Activated CD4-positive, alpha-beta memory T cell treated with anti-CD3 and anti-CD28 coated beads for 36 hours (primary cell): ENCODE data around the gene PACSIN1. TPM values are rescaled to one million over a fixed set of nuclear protein-coding genes. Genes with fewer than 3 reads are reported as not detected.
"Not testable (repeated sequence)": the region's sequence is repeated elsewhere in the genome, so short reads cannot be mapped to it uniquely, and the experiment has no call there.

Experiments used
- CTCF ChIA-PET: fragments of 350-600 bp; sonication (Branson Sonifier 250); formaldehyde crosslinking; loops from one replicate; lab custom pipeline; 2021; ENCODE audit warnings: antibody characterized with exemption, inconsistent platforms; lab: Charles Lee
- POLR2A ChIA-PET: fragments of 350-600 bp; sonication (Branson Sonifier 250); formaldehyde crosslinking; loops from one replicate; lab custom pipeline; 2021; ENCODE audit warnings: antibody characterized with exemption; lab: Charles Lee
- DNase-seq: peaks from one replicate; pipeline ENCODE4 v3.0.0-alpha.2; 2020
- H3K27ac Mint-ChIP-seq: one replicate; pipeline ENCODE4 v1.8.0; 2021; ENCODE audit warnings: mixed read lengths
- H3K27me3 Mint-ChIP-seq: one replicate; pipeline ENCODE4 v1.8.0; 2021; ENCODE audit warnings: mixed read lengths
- H3K36me3 Mint-ChIP-seq: one replicate; pipeline ENCODE4 v1.8.0; 2021; ENCODE audit warnings: mixed read lengths
- H3K4me1 Mint-ChIP-seq: one replicate; pipeline ENCODE4 v1.8.0; 2021; ENCODE audit warnings: low read depth, mixed read lengths
- H3K4me3 Mint-ChIP-seq: one replicate; pipeline ENCODE4 v1.8.0; 2021; ENCODE audit warnings: mild to moderate bottlenecking, mixed read lengths
- H3K9me3 Mint-ChIP-seq: one replicate; pipeline ENCODE4 v1.8.0; 2021; ENCODE audit warnings: mixed read lengths
- intact Hi-C: fragments of 100-400 bp; cut with micrococcal nuclease; formaldehyde crosslinking; loops from one replicate; pipeline ENCODE4 v1.15.1; 2023
- total RNA-seq, 2 experiments: library from RNA; stranded (reverse); gene quantifications; one replicate each; pipeline ENCODE4 v1.2.3, GENCODE V29; 2021

The PACSIN1 gene
- total RNA-seq, 2 experiments from 2014 or later, result 0.10 to 0.40 TPM

- CTCF ChIA-PET, result interaction anchor here (3.3 kb wide), 1 partner anchor 15 kb away, joined by 14 read pairs; no protein-coding TSS in a partner anchor
- no peaks in the 10 kb centered on the region for H3K4me1 Mint-ChIP-seq
- POLR2A ChIA-PET, result no interaction called here
- H3K27me3 Mint-ChIP-seq, result no peaks in the 10 kb centered on the region
- intact Hi-C loops, result no loop called here
- H3K4me3 Mint-ChIP-seq, result no peak overlapping the region
- no peaks in the 10 kb centered on the region for H3K36me3 Mint-ChIP-seq
- H3K27ac Mint-ChIP-seq, result no peak overlapping the region
- DNase-seq, result no peak
- peaks cover 5% of the 10 kb centered on the region for H3K9me3 Mint-ChIP-seq
Measured at GRCh38 chr6:34475238-34475682, 9.4 kb downstream of the PACSIN1 start.

GRCh38 chr6:34475767-34476328 is 10.0 kb downstream of the PACSIN1 start:
- H3K27ac Mint-ChIP-seq, result no peak overlapping the region
- ChIA-PET CTCF (interaction anchor here (0.9 to 3.3 kb wide), 2 partner anchors 16 to 133 kb away, joined by 4 to 14 read pairs; no protein-coding TSS in a partner anchor), POLR2A (no interaction called here)
- peaks cover 5% of the 10 kb centered on the region for H3K9me3 Mint-ChIP-seq
- intact Hi-C loops, result no loop called here
- no peaks in the 10 kb centered on the region for H3K27me3 Mint-ChIP-seq
- H3K4me1 Mint-ChIP-seq, result no peaks in the 10 kb centered on the region
- H3K36me3 Mint-ChIP-seq, result no peaks in the 10 kb centered on the region
- DNase-seq, result no peak
- no peak overlapping the region for H3K4me3 Mint-ChIP-seq

- Mint-ChIP-seq H3K27ac (no peak overlapping the region), H3K36me3 (no peaks in the 10 kb centered on the region), H3K4me3 (no peak overlapping the region), H3K9me3 (peaks cover 5% of the 10 kb centered on the region), H3K4me1 (no peaks in the 10 kb centered on the region), H3K27me3 (no peaks in the 10 kb centered on the region)
- ChIA-PET CTCF (interaction anchor here (0.9 to 3.3 kb wide), 2 partner anchors 17 to 132 kb away, joined by 4 to 14 read pairs; no protein-coding TSS in a partner anchor), POLR2A (no interaction called here)
- no peak for DNase-seq
- intact Hi-C loops, result no loop called here
Measured at GRCh38 chr6:34476447-34476846, 10.6 kb downstream of the PACSIN1 start.

GRCh38 chr6:34476921-34477320 is 11.0 kb downstream of the PACSIN1 start:
- DNase-seq, result no peak
- Mint-ChIP-seq H3K27ac (no peak overlapping the region), H3K4me3 (no peak overlapping the region), H3K27me3 (no peaks in the 10 kb centered on the region), H3K4me1 (no peaks in the 10 kb centered on the region), H3K36me3 (no peaks in the 10 kb centered on the region), H3K9me3 (peaks cover 5% of the 10 kb centered on the region)
- intact Hi-C loops, result no loop called here
- CTCF ChIA-PET, result interaction anchor here (3.3 kb wide), 1 partner anchor 17 kb away, joined by 14 read pairs; no protein-coding TSS in a partner anchor
- POLR2A ChIA-PET, result no interaction called here

GRCh38 chr6:34478796-34479195 is 12.9 kb downstream of the PACSIN1 start:
- POLR2A ChIA-PET, result no interaction called here
- Mint-ChIP-seq H3K27me3 (no peaks in the 10 kb centered on the region), H3K4me1 (no peaks in the 10 kb centered on the region), H3K4me3 (no peak overlapping the region), H3K27ac (no peak overlapping the region), H3K9me3 (peaks cover 5% of the 10 kb centered on the region), H3K36me3 (no peaks in the 10 kb centered on the region)
- DNase-seq, result no peak
- intact Hi-C loops, result no loop called here
- CTCF ChIA-PET, result no interaction called here

GRCh38 chr6:34483781-34484180 is 17.9 kb downstream of the PACSIN1 start:
- H3K36me3 Mint-ChIP-seq, DNase-seq, H3K4me3 Mint-ChIP-seq, H3K9me3 Mint-ChIP-seq, intact Hi-C loops, CTCF ChIA-PET, H3K27me3 Mint-ChIP-seq: not testable (repeated sequence)
- peaks cover 29% of the 10 kb centered on the region for H3K4me1 Mint-ChIP-seq
- POLR2A ChIA-PET, result interaction anchor here (0.6 kb wide), 1 partner anchor 789 kb away, joined by 3 read pairs; no protein-coding TSS in a partner anchor
- H3K27ac Mint-ChIP-seq, result peak overlapping the region; percentile 39

GRCh38 chr6:34484391-34484790 is 18.5 kb downstream of the PACSIN1 start:
- Mint-ChIP-seq H3K9me3 (no peaks in the 10 kb centered on the region), H3K36me3 (no peaks in the 10 kb centered on the region), H3K4me1 (peaks cover 29% of the 10 kb centered on the region), H3K4me3 (no peak overlapping the region), H3K27me3 (no peaks in the 10 kb centered on the region), H3K27ac (peak overlapping the region; percentile 39)
- ChIA-PET CTCF (no interaction called here), POLR2A (no interaction called here)
- intact Hi-C loops, result no loop called here
- DNase-seq, result no peak

- POLR2A ChIA-PET, result no interaction called here
- peak overlapping the region; percentile 50 for H3K4me3 Mint-ChIP-seq
- H3K4me1 Mint-ChIP-seq, result peaks cover 29% of the 10 kb centered on the region
- no peaks in the 10 kb centered on the region for H3K36me3 Mint-ChIP-seq
- CTCF ChIA-PET, result no interaction called here
- H3K9me3 Mint-ChIP-seq, result no peaks in the 10 kb centered on the region
- peak; percentile 90 for DNase-seq
- intact Hi-C loops, result no loop called here
- no peaks in the 10 kb centered on the region for H3K27me3 Mint-ChIP-seq
- H3K27ac Mint-ChIP-seq, result peak overlapping the region; percentile 79
Measured at GRCh38 chr6:34484899-34485298, 19.0 kb downstream of the PACSIN1 start.

GRCh38 chr6:34485321-34486060 is 19.6 kb downstream of the PACSIN1 start:
- Mint-ChIP-seq H3K4me1 (peaks cover 29% of the 10 kb centered on the region), H3K27me3 (no peaks in the 10 kb centered on the region), H3K27ac (peak overlapping the region; percentile 79), H3K36me3 (no peaks in the 10 kb centered on the region), H3K9me3 (no peaks in the 10 kb centered on the region), H3K4me3 (no peak overlapping the region)
- intact Hi-C loops, result no loop called here
- no peak for DNase-seq
- CTCF ChIA-PET, result interaction anchor here (1.2 kb wide), 1 partner anchor 26 kb away, joined by 6 read pairs; no protein-coding TSS in a partner anchor
- POLR2A ChIA-PET, result no interaction called here

GRCh38 chr6:34486106-34486740 is 20.3 kb downstream of the PACSIN1 start:
- intact Hi-C loops, result no loop called here
- peak overlapping the region; percentile 79 for H3K27ac Mint-ChIP-seq
- H3K4me3 Mint-ChIP-seq, result no peak overlapping the region
- H3K9me3 Mint-ChIP-seq, result no peaks in the 10 kb centered on the region
- ChIA-PET POLR2A (no interaction called here), CTCF (interaction anchor here (1.2 kb wide), 1 partner anchor 26 kb away, joined by 6 read pairs; no protein-coding TSS in a partner anchor)
- no peaks in the 10 kb centered on the region for H3K27me3 Mint-ChIP-seq
- peaks cover 29% of the 10 kb centered on the region for H3K4me1 Mint-ChIP-seq
- DNase-seq, result no peak
- no peaks in the 10 kb centered on the region for H3K36me3 Mint-ChIP-seq

GRCh38 chr6:34486886-34487285 is 21.0 kb downstream of the PACSIN1 start:
- H3K36me3 Mint-ChIP-seq, intact Hi-C loops, H3K4me3 Mint-ChIP-seq, POLR2A ChIA-PET, DNase-seq, H3K9me3 Mint-ChIP-seq, H3K27me3 Mint-ChIP-seq, H3K27ac Mint-ChIP-seq: not testable (repeated sequence)
- CTCF ChIA-PET, result interaction anchor here (0.6 to 1.2 kb wide), 2 partner anchors 27 to 171 kb away, joined by 3 to 6 read pairs; no protein-coding TSS in a partner anchor
- peaks cover 29% of the 10 kb centered on the region for H3K4me1 Mint-ChIP-seq

GRCh38 chr6:34487536-34487935 is 21.7 kb downstream of the PACSIN1 start:
- POLR2A ChIA-PET, result no interaction called here
- no peak overlapping the region for H3K4me3 Mint-ChIP-seq

More at GRCh38 chr6:34487536-34487935, 21.7 kb downstream of the PACSIN1 start:
- no peaks in the 10 kb centered on the region for H3K27me3 Mint-ChIP-seq
- no peaks in the 10 kb centered on the region for H3K36me3 Mint-ChIP-seq
- CTCF ChIA-PET, result interaction anchor here (0.6 kb wide), 1 partner anchor 171 kb away, joined by 3 read pairs; no protein-coding TSS in a partner anchor
- intact Hi-C loops, result no loop called here
- peaks cover 29% of the 10 kb centered on the region for H3K4me1 Mint-ChIP-seq
- DNase-seq, result no peak
- H3K9me3 Mint-ChIP-seq, result no peaks in the 10 kb centered on the region
- no peak overlapping the region for H3K27ac Mint-ChIP-seq
